Measurements from ENCODE around the gene SLC22A15. TPM values are rescaled to one million over a fixed set of nuclear protein-coding genes. Genes with fewer than 3 reads are reported as not detected.

The SLC22A15 gene
- total RNA-seq, 3 donors from 2014 or later (not counting 1 experiment from before 2014, with no cell fraction given): 6.0 to 9.2 (median 6.3) TPM

DNA sequence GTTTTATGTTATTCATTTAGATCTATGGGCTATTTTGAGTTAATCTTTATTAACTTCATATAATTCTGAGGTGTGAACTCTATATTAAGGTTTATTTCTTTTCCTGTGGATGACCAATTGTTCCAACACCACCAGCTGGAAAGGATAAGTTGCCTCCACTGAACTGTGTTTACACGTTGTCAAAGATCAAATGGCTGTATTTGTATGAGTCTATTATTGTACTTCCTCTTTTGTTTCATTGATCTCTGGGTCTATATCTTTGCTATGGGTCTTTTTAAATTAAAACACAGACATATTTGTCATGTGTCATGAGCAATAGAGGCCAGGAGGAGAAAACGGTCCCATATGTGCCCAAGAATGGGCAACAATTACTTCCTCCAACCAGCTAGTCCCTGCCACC is 129.7 kb downstream of the SLC22A15 start:
- Mint-ChIP-seq H3K27ac (no peak overlapping the region), H3K4me1 (no peaks in the 10 kb centered on the region), H3K27me3 (ENCODE audit: low read depth in 2 of 2) (peaks cover 15 to 18% of the 10 kb centered on the region in 2 donors), H3K4me3 (no peak overlapping the region), H3K36me3 (no peaks in the 10 kb centered on the region), H3K9me3 (no peaks in the 10 kb centered on the region)
- Histone ChIP-seq H3K36me3 (ENCODE audit: control insufficient read depth, insufficient read depth, low read length) (no peaks in the 10 kb centered on the region), H3K9me3 (ENCODE audit: control insufficient read depth, insufficient read depth, low read length) (no peaks in the 10 kb centered on the region), H3K4me1 (ENCODE audit: control insufficient read depth, insufficient read depth, low read length) (no peaks in the 10 kb centered on the region), H3K27ac (ENCODE audit: low read length) (no peak overlapping the region), H3K4me3 (ENCODE audit: low read length) (no peak overlapping the region), H3K27me3 (ENCODE audit: control insufficient read depth, insufficient read depth, low read length) (no peaks in the 10 kb centered on the region)
- DNase-seq (no peak), ATAC-seq (no peak)
- 41% methylated on average over 2 of the region's 2 CpGs for WGBS (ENCODE audit: insufficient coverage)
- intact Hi-C loops (cut with micrococcal nuclease): no loop called here
- TF ChIP-seq, protein P1, sequence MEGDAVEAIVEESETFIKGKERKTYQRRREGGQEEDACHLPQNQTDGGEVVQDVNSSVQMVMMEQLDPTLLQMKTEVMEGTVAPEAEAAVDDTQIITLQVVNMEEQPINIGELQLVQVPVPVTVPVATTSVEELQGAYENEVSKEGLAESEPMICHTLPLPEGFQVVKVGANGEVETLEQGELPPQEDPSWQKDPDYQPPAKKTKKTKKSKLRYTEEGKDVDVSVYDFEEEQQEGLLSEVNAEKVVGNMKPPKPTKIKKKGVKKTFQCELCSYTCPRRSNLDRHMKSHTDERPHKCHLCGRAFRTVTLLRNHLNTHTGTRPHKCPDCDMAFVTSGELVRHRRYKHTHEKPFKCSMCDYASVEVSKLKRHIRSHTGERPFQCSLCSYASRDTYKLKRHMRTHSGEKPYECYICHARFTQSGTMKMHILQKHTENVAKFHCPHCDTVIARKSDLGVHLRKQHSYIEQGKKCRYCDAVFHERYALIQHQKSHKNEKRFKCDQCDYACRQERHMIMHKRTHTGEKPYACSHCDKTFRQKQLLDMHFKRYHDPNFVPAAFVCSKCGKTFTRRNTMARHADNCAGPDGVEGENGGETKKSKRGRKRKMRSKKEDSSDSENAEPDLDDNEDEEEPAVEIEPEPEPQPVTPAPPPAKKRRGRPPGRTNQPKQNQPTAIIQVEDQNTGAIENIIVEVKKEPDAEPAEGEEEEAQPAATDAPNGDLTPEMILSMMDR (IDR thresholded peaks at IDR 0.05): no peak

DNA sequence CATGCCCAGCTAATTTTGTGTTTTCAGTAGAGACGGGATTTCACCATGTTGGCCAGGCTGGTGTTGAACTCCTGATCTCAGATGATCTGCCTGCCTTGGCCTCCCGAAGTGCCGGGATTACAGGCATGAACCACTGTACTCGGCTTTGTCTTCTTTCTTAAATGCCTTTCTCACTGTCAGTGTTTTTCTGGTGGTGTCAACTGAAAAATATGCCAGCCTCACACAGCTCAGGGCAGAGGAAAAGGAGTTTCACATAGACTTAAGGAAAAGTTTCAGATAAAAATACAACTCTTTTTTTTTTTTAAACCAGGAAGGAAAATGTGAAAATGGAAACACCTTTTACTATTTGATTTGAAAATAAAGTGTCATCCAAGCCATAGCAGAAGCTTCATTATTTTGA is 130.3 kb downstream of the SLC22A15 start:
- Mint-ChIP-seq H3K36me3 (no peaks in the 10 kb centered on the region), H3K9me3 (no peaks in the 10 kb centered on the region), H3K4me1 (no peaks in the 10 kb centered on the region), H3K27me3 (ENCODE audit: low read depth in 2 of 2) (peaks cover 17 to 24% of the 10 kb centered on the region in 2 donors), H3K27ac (no peak overlapping the region), H3K4me3 (no peak overlapping the region)
- Histone ChIP-seq H3K4me1 (ENCODE audit: control insufficient read depth, insufficient read depth, low read length) (no peaks in the 10 kb centered on the region), H3K27me3 (ENCODE audit: control insufficient read depth, insufficient read depth, low read length) (no peaks in the 10 kb centered on the region), H3K27ac (ENCODE audit: low read length) (no peak overlapping the region), H3K9me3 (ENCODE audit: control insufficient read depth, insufficient read depth, low read length) (no peaks in the 10 kb centered on the region), H3K36me3 (ENCODE audit: control insufficient read depth, insufficient read depth, low read length) (no peaks in the 10 kb centered on the region), H3K4me3 (ENCODE audit: low read length) (no peak overlapping the region)
- WGBS (ENCODE audit: insufficient coverage): 88% methylated on average over 4 of the region's 4 CpGs
- no peak for ATAC-seq
- DNase-seq: no peak
- TF ChIP-seq, protein P1 (IDR thresholded peaks at IDR 0.05): no peak
- intact Hi-C loops (cut with micrococcal nuclease): no loop called here

DNA sequence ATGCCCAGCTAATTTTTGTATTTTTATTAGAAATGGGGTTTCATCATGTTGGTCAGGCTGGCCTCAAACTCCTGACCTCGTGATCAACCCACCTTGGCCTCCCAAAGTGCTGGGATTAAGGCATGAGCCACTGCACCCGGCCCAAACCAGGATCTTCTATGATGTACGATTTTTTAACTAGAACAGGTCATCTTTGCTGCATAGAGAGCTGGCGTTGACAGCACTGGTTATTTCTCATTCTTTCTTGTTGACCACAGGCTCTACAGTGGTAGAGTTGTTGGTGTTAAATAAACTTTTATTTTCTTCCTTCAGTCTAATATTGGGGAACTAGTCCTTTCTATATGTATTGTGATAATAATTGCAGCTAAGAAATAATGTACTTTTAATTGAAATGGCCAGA is 131.1 kb downstream of the SLC22A15 start:
- Histone ChIP-seq H3K27ac (ENCODE audit: low read length) (no peak overlapping the region), H3K4me3 (ENCODE audit: low read length) (no peak overlapping the region), H3K27me3 (ENCODE audit: control insufficient read depth, insufficient read depth, low read length) (no peaks in the 10 kb centered on the region), H3K36me3 (ENCODE audit: control insufficient read depth, insufficient read depth, low read length) (no peaks in the 10 kb centered on the region), H3K9me3 (ENCODE audit: control insufficient read depth, insufficient read depth, low read length) (no peaks in the 10 kb centered on the region), H3K4me1 (ENCODE audit: control insufficient read depth, insufficient read depth, low read length) (no peaks in the 10 kb centered on the region)
- Mint-ChIP-seq H3K4me1 (no peaks in the 10 kb centered on the region), H3K27me3 (ENCODE audit: low read depth in 2 of 2) (peaks cover 20 to 31% of the 10 kb centered on the region in 2 donors), H3K36me3 (no peaks in the 10 kb centered on the region), H3K9me3 (no peaks in the 10 kb centered on the region), H3K4me3 (no peak overlapping the region), H3K27ac (no peak overlapping the region)
- TF ChIP-seq, protein P1 (IDR thresholded peaks at IDR 0.05): no peak
- DNase-seq (no peak), ATAC-seq (no peak)
- WGBS (ENCODE audit: insufficient coverage): 85% methylated on average over 3 of the region's 4 CpGs
- intact Hi-C loops (cut with micrococcal nuclease): no loop called here
